Measurements from ENCODE around the gene STK25.
"Not testable (repeated sequence)": the region's sequence is repeated elsewhere in the genome, so short reads cannot be mapped to it uniquely, and the experiment has no call there.

STK25 gene

DNA sequence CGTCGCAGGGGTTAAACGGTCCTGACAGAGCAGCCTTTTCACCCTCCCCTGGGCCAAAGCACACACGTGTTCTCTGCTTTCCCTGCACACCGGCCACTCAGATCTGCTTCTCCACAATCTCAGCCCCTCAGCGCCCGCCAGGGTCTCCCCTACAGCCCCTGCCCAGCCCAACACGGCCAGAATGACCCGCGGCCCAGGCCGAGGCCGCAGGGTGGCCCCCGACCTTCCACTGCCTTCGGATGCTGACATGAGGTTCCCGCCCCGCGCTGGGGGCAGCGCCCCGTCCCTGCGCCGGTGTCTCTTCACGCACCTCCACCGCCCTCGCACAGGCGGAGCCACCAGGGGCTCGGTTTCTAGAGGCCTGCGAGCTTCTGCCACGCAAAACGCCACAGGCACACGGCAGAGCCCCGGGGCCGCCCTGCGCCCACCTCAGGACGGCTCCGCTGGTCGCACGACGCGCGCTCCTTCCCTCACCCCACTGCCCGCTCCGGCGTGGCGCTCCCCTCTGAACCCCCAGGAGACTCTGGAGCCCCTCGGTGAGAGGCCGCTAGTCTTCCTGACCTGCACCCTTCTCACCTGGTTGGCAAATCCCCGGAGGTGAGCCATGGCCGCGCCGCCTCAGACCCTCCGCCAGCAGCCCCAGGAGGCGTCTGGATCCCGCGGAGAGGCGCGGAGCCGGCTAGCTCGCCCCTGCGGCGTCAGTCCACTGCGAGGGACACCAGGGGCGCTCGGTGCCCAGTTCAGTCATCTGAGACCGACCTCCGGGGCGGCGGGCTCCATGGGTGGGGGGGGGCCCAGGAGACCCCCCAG is 749 bp downstream of the STK25 start:
- peak; percentile 46 for DNase-seq

DNA sequence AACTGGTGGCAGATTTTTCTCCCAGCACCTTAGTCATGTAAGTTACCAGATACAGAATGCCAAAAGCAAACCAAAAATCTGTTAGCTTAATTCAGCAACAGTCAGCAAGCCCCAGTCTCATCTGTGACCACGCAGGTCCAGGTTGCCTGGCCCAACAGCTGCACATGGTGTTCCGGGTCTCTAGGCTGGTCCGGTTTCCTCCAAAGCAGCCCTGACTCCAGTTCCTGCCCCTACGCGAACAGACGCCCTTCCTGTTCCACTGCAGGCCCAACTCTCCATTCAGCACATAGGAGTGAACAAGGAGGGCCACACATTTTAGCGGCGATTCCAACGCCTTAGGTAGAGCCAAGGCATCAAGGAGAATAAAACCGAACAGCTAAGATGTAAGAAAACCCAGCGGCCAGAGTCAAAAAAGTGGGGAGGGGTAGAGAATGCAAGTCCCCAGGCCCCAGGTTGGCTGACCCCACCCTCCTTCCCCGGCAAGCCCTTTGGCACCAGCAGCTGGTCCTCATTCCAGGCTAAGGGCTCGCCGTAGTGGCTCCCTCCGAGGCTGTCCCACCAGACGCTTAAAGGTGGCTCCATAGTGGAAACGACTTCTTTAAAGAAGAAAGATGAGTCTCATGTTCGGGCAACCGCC is 1.5 kb downstream of the STK25 start:
- no peak for DNase-seq

- DNase-seq, result not testable (repeated sequence)
Observed at GRCh38 chr2:241506317-241506716, 2.1 kb downstream of the STK25 start.

DNA sequence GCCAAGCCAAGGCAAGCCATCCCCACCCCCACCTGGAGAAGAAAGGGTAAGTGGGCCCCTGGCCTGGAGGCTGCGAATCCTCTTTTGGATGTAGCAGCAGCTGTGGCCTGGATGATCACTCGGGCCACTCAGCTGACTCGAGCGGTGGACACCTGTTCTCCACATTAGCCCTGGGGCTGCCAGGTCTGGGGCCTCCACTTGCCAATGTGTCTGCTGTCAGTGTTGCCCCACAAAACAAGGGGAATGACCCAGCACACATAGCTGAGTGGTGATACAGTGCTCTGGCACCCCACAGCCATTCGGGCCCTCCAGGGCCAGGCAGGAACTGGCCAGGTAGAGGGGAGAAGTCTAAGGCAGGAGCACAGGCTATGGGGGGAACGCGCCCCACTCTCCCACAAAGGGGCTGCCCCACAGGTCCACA is 2.6 kb downstream of the STK25 start:
- no peak for DNase-seq

DNA sequence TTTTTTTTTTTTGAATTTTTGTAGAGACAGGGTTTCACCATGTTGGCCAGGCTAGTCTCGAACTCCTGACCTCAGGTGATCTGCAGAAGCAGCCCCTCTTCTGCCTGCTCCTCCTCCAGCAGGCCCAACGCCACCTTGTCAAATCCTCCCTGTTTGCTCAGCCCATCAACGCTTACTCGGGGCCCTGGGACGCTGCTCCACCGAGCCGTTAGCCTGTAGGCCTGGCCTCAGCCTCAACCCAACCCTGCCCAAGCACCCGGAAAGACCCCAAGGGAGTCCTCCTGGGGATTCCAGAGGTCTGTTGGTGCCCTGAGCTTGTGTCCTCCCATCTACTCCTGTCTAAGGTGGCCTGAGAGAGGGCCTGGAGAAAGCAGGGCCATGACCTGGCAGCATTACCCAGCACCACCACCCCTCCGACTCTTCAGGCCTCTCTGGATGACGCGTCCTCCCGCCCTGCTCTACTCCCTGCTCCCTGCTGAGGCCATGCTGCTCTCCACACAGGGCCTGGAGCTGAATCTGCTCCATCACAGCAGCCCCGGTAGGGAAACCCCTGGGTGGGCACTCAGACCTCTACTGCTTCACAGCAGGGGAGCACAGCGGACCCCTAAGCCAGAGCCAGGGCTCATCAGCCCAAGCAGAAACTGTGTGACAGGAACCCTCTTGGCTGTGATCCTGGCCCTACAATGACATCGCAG is 3.2 kb downstream of the STK25 start:
- DNase-seq, result no peak

DNA sequence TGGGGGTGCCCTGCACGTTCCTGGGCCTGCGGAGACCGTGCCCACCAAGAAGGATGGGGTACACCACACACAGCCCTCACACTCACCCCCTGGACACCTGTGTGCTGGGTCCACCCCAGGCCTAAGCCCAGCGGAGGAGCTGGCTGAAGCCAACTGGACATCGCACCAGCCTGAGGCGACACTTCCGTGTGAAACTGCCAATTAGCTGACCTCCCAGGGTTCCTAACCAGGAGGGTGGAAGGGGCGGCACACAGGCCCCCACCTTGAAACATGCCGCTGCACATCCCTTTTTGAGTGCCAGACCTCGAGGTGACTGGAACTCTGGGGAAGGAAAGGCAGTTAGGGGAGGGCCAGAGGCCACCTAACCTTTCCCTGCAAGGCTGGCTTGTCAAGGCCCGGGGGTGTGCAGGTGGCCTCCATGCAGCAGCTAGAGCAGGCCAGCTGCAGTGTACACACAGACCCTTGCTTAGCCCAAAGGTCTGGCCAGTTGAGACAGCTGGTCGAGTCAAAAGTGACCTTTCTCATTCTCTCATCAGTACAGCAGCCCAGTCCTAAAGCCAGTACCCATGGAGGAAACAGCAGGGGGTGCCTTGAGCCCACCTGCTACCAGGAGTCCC is 4.5 kb downstream of the STK25 start:
- no peak for DNase-seq

GRCh38 chr2:241502281-241502680 is 6.1 kb downstream of the STK25 start:
- DNase-seq, result no peak

- DNase-seq, result no peak
Observed at GRCh38 chr2:241501551-241501950, 6.8 kb downstream of the STK25 start.

- no peak for DNase-seq
Observed at GRCh38 chr2:241501099-241501541, 7.3 kb downstream of the STK25 start.

DNA sequence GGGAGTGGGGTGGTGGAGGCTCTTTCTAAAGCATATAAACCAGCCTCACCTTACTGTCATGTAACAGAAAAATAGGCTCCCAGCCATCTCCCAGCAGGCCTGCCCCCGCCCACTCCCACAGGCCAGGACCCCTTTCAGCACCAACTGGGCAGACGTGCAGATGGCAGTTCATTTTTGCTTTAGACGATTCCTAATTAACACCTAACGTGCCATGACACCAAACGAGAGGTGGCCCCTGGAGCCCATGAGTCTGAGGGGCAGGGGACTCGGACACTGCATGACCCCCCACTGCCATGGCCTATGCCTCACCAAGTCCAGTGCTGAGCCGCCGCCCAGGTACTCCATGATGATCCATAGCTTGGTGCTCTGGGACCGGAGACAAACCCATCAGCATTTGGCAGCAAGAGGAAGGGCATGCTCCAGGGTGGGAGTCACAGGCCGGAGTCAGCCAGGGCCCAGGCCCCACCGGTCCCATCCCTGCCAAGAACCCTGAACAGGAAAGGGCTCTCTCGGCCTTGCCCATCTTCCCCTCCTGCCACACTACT is 7.9 kb downstream of the STK25 start:
- no peak for DNase-seq

GRCh38 chr2:241500016-241500415 is 8.4 kb downstream of the STK25 start:
- no peak for DNase-seq

DNA sequence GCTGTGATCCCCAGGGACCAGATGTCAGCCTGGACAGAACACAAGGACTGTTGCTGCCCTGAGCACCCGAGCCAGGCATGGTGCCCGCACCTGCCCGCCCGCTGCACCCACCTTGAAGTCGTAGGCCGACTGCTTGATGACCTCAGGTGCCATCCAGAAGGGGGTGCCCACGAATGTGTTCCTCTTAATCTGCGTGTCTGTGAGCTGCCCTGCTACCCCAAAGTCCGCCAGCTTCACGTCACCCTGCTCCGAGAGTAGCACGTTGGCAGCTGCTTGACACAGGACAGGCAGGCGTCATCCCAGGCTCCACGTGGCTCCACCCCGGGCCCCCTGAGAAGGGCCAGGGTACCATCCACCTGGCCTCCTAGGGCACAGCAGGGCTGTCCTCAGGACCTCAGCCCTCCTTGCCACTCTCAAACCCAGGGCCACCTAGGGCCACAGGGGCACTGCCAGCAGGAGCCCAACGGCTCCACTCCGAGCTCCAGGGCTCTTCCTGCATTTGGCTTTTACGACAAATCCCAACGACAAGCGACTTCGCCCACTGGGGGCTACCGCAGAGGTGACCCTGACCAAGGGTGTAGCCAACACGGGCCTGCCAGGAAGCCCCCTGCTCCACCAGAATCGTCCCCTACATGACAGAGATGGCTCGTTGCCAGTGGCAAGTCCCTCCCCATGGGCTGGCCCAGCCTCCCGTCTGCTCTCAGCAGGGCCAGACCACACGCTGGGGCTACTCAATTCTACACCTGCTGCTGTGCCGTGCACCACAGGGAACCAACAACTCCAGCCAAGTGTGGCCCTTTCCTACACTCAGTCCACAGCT is 9.0 kb downstream of the STK25 start:
- no peak for DNase-seq

GRCh38 chr2:241498115-241499070 is 10.0 kb downstream of the STK25 start:
- DNase-seq, result no peak

GRCh38 chr2:241496904-241497877 is 11.2 kb downstream of the STK25 start:
- no peak for DNase-seq

DNA sequence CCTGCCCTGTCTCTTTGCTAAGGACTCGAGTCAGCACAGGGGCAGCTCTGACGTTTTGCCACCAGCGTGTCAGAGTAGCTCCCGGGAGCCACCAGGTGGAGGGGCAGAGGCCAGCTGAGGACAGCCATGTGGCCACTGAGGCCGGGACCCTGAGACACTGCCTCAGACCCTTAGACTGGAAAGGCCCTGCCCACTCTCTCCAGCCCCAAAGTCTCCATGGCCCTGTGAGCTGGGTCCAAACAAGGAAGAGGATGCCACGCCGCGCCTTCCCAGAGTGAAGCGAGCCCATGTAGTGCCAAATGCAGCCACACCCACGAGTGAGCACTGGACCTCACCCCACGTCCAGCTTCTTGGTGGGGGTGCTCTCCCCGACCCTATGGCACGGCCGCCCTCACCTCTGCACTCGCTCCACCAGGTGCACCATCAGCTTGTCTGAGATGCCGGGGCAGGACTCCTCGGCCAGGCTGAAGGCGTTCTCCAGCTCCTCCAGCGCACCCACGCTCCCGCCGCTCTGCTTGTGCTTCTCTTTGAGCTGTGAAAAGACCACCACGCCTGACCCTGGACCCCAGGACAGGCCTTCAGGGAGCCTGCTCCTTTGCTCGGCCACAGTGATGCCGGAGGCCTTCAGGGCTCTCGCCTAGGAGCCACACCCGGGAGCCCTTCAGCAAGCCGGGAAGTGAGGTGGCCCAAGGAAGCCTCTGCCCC is 12.2 kb downstream of the STK25 start:
- no peak for DNase-seq

DNA sequence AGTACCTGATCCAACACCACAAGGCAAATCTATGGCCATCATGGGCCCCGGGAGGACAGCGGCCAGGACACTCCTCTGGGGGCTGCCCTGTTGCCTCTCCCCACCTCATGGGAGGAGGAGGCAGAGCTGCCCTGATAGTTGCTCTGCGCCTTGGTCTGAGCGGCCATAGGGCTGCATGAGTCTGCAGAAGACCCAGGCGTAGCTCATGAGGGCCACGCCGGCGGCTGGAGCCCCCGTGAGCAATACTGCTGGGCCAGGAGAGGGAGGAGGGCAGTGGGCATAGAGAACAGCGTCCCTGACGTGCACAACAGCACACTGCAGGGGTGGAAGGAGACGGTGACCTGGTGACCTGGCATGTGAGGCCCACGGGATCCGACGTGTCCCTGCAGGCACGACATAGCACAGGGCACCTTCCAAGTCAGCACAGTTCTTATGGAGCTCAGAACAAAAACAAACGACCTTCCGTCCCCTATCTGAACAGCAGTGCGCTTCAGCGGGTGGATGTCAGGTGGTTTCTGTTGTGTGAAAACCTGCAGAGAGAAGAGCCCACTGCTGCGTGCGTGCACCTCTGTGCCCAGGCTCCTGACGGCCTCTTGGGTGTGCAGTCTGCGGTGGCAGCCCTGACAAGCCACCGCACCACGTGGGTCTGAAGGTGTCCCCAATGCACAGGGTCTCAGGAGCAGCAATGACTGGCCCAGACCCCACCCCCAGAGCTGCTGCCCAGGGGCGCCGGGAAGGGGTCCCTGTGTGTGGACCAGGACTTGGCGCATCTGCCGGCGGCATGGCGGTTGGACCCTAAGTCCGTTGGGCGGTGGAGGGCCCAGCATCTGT is 13.0 kb downstream of the STK25 start:
- no peak for DNase-seq

- DNase-seq, result no peak
Observed at GRCh38 chr2:241494311-241494908, 14.0 kb downstream of the STK25 start.

GRCh38 chr2:241493092-241493491 is 15.3 kb downstream of the STK25 start:
- no peak for DNase-seq
